ENCODE data around the gene ZNF683. TPM values are rescaled to one million over a fixed set of nuclear protein-coding genes. Genes with fewer than 3 reads are reported as not detected.

The ZNF683 gene
- total and polyA plus RNA-seq, 10 of the 15 experiments (the other 5 are each of a cell fraction or from before 2014, with no cell fraction given): not detected

- H3K4me3 ChIP-seq: 0 out of 2 replicates have a peak overlapping the region, but pooled peaks have one; percentile 0
- H3K27me3 ChIP-seq (replicated peaks in 1 of 2; ENCODE audit: control insufficient read depth in 2 of 2, insufficient read depth in 2 of 2, low read length in 1 of 2): no peaks in the 10 kb centered on the region
- 0% methylated on average over 2 of the region's 2 CpGs for WGBS (ENCODE audit: insufficient coverage, insufficient replicate concordance, low lambda C conversion rate, missing lambda C conversion rate)
- CTCF ChIA-PET: interaction anchor here (0.6 to 11.6 kb wide), 22 partner anchors 10 to 217 kb away, joined by 3 to 879 read pairs (median 6); partner anchors contain the start of genes CEP85, SH3BGRL3 and UBXN11
- no TSS peak for BruUV-seq (replicated peaks)
- H3K36me3 ChIP-seq (ENCODE audit: control insufficient read depth in 2 of 2, insufficient read depth in 2 of 2, low read length in 1 of 2): peaks cover 0 to 3% of the 10 kb centered on the region in 2 experiments; a peak in 1 of 4 replicates
- FAIRE-seq: no peak
- peak overlapping the region; percentile 4 for H3K27ac ChIP-seq (ENCODE audit: control insufficient read depth, insufficient read depth)
- no peak for DNase-seq (ENCODE audit: low read depth, low spot score)
- H3K9me3 ChIP-seq (replicated peaks; ENCODE audit: control insufficient read depth, insufficient read depth, low read length): no peaks in the 10 kb centered on the region
- TF ChIP-seq POLR2AphosphoS2 (IDR thresholded peaks at IDR 0.05; ENCODE audit: low read depth, low read length) (0 out of 2 replicates have a peak, but pooled peaks have one; percentile 35), GABPA (IDR thresholded peaks at IDR 0.05; ENCODE audit: low read depth) (no peak), EGR1 (IDR thresholded peaks at IDR 0.05; ENCODE audit: borderline replicate concordance in 1 of 2, low read depth in 2 of 2, low read length in 2 of 2) (peak in 1 of 2 experiments; percentile 17; a peak in 1 of 3 replicates), BMI1 (IDR thresholded peaks at IDR 0.05; ENCODE audit: borderline replicate concordance) (no peak), SP1 (IDR thresholded peaks at IDR 0.05; ENCODE audit: low read depth, low read length) (no peak), MYB (IDR thresholded peaks at IDR 0.05; ENCODE audit: borderline replicate concordance, low read depth, low read length) (no peak), SMC3 (IDR thresholded peaks at IDR 0.05; ENCODE audit: borderline replicate concordance, low read length) (no peak)
- peaks cover 32% of the 10 kb centered on the region for H3K4me1 ChIP-seq (ENCODE audit: control insufficient read depth, insufficient read depth, low read length)
- peaks cover 23% of the 10 kb centered on the region for H3K79me2 ChIP-seq (ENCODE audit: control insufficient read depth, insufficient read depth, low read length)
- H2AFZ ChIP-seq (ENCODE audit: control insufficient read depth, low read depth, low read length): no peak overlapping the region
- SMC1A ChIA-PET (ENCODE audit: uncharacterized antibody, unreplicated experiment): interaction anchor here (0.7 to 14.9 kb wide), 14 partner anchors 10 to 269 kb away, joined by 3 to 474 read pairs (median 6); partner anchors contain the start of genes C1orf232, SH3BGRL3, UBXN11 and ZNF593
- intact Hi-C loops (cut with micrococcal nuclease; ENCODE audit: unreplicated experiment): loop anchor here (1.0 to 5.0 kb wide), 3 partner anchors 36 to 154 kb away; partner anchors contain the start of genes C1orf232 and ZNF593
- peak overlapping the region; percentile 77 for H3K4me2 ChIP-seq (ENCODE audit: control insufficient read depth, insufficient read depth)
- peak overlapping the region; percentile 29; the same call in 1 of the 2 replicates for H3K9ac ChIP-seq (ENCODE audit: control insufficient read depth, insufficient read depth, low read length)
- in situ Hi-C loops (cut with MboI): loop anchor here (5.0 kb wide), 2 partner anchors 34 to 149 kb away; partner anchors contain the start of gene ZNF593OS
- RAD21 ChIA-PET (ENCODE audit: unreplicated experiment): interaction anchor here (1.0 to 10.4 kb wide), 9 partner anchors 14 to 176 kb away, joined by 4 to 477 read pairs (median 9); partner anchors contain the start of genes C1orf232, CEP85, SH3BGRL3 and UBXN11
- POLR2A ChIA-PET: interaction anchor here (1.1 to 10.6 kb wide), 3 partner anchors 13 to 42 kb away, joined by 4 to 253 read pairs (median 31); partner anchors contain the start of gene SH3BGRL3
- no peaks in the 10 kb centered on the region for H4K20me1 ChIP-seq (ENCODE audit: control insufficient read depth, insufficient read depth)
- ATAC-seq: peak; percentile 12
These were observed 51.7 kb downstream of the ZNF683 start for GRCh38 chr1:26320896-26321295.
